Measurements from ENCODE around the gene PLEKHJ1. TPM values are rescaled to one million over a fixed set of nuclear protein-coding genes. Genes with fewer than 3 reads are reported as not detected.
A peak's percentile ranks its signal among the peaks of the same experiment; 100 is the strongest.

PLEKHJ1 gene
- total RNA-seq, 1 experiment from 2014 or later, result 94.8 TPM

- no peak overlapping the region for H2AFZ ChIP-seq (ENCODE audit: low read length)
- peaks cover 2% of the 10 kb centered on the region; the same call in 1 of the 2 replicates for H3K36me3 ChIP-seq (ENCODE audit: low read depth, low read length)
- H4K20me1 ChIP-seq (ENCODE audit: low read length), result no peaks in the 10 kb centered on the region
- no peaks in the 10 kb centered on the region for H3K79me2 ChIP-seq (ENCODE audit: low read length)
- ATAC-seq (no peak), DNase-seq (no peak)
- no peak overlapping the region for H3K4me2 ChIP-seq (ENCODE audit: low read length)
- CTCF ChIA-PET, result no interaction called here
- no peak overlapping the region for H3K4me3 ChIP-seq (ENCODE audit: low read length)
- no peaks in the 10 kb centered on the region for H3K4me1 ChIP-seq (ENCODE audit: insufficient read depth, low read length)
- TF ChIP-seq EZH2 (IDR thresholded peaks at IDR 0.05; ENCODE audit: low read length, unreplicated experiment) (no peak), EZH2phosphoT487 (IDR thresholded peaks at IDR 0.05; ENCODE audit: borderline replicate concordance, low read length) (no peak)
- TF ChIP-seq, protein P1, sequence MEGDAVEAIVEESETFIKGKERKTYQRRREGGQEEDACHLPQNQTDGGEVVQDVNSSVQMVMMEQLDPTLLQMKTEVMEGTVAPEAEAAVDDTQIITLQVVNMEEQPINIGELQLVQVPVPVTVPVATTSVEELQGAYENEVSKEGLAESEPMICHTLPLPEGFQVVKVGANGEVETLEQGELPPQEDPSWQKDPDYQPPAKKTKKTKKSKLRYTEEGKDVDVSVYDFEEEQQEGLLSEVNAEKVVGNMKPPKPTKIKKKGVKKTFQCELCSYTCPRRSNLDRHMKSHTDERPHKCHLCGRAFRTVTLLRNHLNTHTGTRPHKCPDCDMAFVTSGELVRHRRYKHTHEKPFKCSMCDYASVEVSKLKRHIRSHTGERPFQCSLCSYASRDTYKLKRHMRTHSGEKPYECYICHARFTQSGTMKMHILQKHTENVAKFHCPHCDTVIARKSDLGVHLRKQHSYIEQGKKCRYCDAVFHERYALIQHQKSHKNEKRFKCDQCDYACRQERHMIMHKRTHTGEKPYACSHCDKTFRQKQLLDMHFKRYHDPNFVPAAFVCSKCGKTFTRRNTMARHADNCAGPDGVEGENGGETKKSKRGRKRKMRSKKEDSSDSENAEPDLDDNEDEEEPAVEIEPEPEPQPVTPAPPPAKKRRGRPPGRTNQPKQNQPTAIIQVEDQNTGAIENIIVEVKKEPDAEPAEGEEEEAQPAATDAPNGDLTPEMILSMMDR (conservative IDR thresholded peaks at IDR 0.05; ENCODE audit: low read depth, low read length), result peak; percentile 22; the same call in 1 of the 2 replicates
- BruUV-seq (replicated peaks), result no TSS peak
- H3K9me2 ChIP-seq (replicated peaks; ENCODE audit: low read length), result no peaks in the 10 kb centered on the region
- no peaks in the 10 kb centered on the region for H3F3A ChIP-seq (ENCODE audit: low read length, unreplicated experiment)
- POLR2A ChIA-PET (ENCODE audit: unreplicated experiment), result no interaction called here
- H3K27me3 ChIP-seq (ENCODE audit: low read length), result no peaks in the 10 kb centered on the region
- H3K9me3 ChIP-seq (ENCODE audit: low read length), result no peaks in the 10 kb centered on the region
- intact Hi-C loops (cut with micrococcal nuclease), result no loop called here
- no peak overlapping the region for H3K9ac ChIP-seq (ENCODE audit: low read length)
- no peak overlapping the region for H3K27ac ChIP-seq (ENCODE audit: low read length)
Observed at GRCh38 chr19:2221918-2222317, 14.2 kb downstream of the PLEKHJ1 start.

DNA sequence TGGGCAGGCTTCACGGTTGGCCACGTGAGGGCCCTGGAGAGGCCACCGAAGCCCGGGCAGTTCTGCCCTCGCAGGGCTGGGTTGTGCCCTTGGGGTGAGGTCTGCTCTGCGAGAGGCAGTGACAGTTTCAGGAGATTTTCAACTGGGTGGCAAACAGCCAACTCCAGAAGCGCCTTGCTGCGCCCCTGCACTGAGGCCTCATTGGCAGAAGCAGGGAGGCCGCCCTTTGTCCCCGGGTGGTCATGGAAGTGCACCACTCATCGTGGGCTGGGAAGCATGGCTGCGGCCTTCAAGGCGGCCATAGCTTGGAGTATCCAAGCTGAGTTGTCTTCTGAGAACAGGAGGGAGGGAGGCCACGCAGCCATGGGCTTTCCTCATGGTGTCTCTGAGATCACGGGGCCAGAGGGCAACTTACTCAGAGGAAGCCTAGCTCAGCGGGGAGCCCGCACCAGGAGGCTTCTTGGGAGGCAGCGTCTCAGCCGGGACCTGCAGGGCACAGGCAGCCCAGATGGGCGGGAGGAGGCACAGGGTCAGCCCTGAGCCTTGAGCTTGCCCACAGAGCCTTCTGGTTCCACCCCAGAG lies 14.8 kb downstream of the PLEKHJ1 start:
- CTCF ChIA-PET, result no interaction called here
- Histone ChIP-seq H3K9me3 (ENCODE audit: low read length) (no peaks in the 10 kb centered on the region), H3K9ac (ENCODE audit: low read length) (no peak overlapping the region), H3K4me1 (ENCODE audit: insufficient read depth, low read length) (no peaks in the 10 kb centered on the region), H3K27ac (ENCODE audit: low read length) (no peak overlapping the region), H3K79me2 (ENCODE audit: low read length) (no peaks in the 10 kb centered on the region), H3F3A (ENCODE audit: low read length, unreplicated experiment) (no peaks in the 10 kb centered on the region), H3K4me3 (ENCODE audit: low read length) (no peak overlapping the region), H2AFZ (ENCODE audit: low read length) (no peak overlapping the region), H3K4me2 (ENCODE audit: low read length) (no peak overlapping the region), H3K27me3 (ENCODE audit: low read length) (no peaks in the 10 kb centered on the region), H4K20me1 (ENCODE audit: low read length) (no peaks in the 10 kb centered on the region), H3K36me3 (ENCODE audit: low read depth, low read length) (peaks cover 2% of the 10 kb centered on the region; the same call in 1 of the 2 replicates), H3K9me2 (replicated peaks; ENCODE audit: low read length) (no peaks in the 10 kb centered on the region)
- TF ChIP-seq EZH2 (IDR thresholded peaks at IDR 0.05; ENCODE audit: low read length, unreplicated experiment) (no peak), EZH2phosphoT487 (IDR thresholded peaks at IDR 0.05; ENCODE audit: borderline replicate concordance, low read length) (no peak)
- TF ChIP-seq, protein P1 (conservative IDR thresholded peaks at IDR 0.05; ENCODE audit: low read depth, low read length), result no peak
- intact Hi-C loops (cut with micrococcal nuclease), result no loop called here
- POLR2A ChIA-PET (ENCODE audit: unreplicated experiment), result no interaction called here
- DNase-seq (no peak), ATAC-seq (no peak)
- no TSS peak for BruUV-seq (replicated peaks)

GRCh38 chr19:2219726-2220125 lies 16.4 kb downstream of the PLEKHJ1 start:
- ChIA-PET POLR2A (ENCODE audit: unreplicated experiment) (no interaction called here), CTCF (no interaction called here)
- no peaks in the 10 kb centered on the region for H3K9me3 ChIP-seq (ENCODE audit: low read length)
- no peak overlapping the region for H3K9ac ChIP-seq (ENCODE audit: low read length)
- H3K79me2 ChIP-seq (ENCODE audit: low read length), result no peaks in the 10 kb centered on the region
- no peak for TF ChIP-seq EZH2phosphoT487 (IDR thresholded peaks at IDR 0.05; ENCODE audit: borderline replicate concordance, low read length)
- no peak for TF ChIP-seq EZH2 (IDR thresholded peaks at IDR 0.05; ENCODE audit: low read length, unreplicated experiment)
- TF ChIP-seq, protein P1 (conservative IDR thresholded peaks at IDR 0.05; ENCODE audit: low read depth, low read length), result no peak
- no peaks in the 10 kb centered on the region for H4K20me1 ChIP-seq (ENCODE audit: low read length)
- H3F3A ChIP-seq (ENCODE audit: low read length, unreplicated experiment), result no peaks in the 10 kb centered on the region
- DNase-seq (no peak), ATAC-seq (no peak)
- no peaks in the 10 kb centered on the region for H3K27me3 ChIP-seq (ENCODE audit: low read length)
- no peak overlapping the region for H3K27ac ChIP-seq (ENCODE audit: low read length)
- intact Hi-C loops (cut with micrococcal nuclease), result no loop called here
- H2AFZ ChIP-seq (ENCODE audit: low read length), result no peak overlapping the region
- peaks cover 2% of the 10 kb centered on the region; the same call in 1 of the 2 replicates for H3K36me3 ChIP-seq (ENCODE audit: low read depth, low read length)
- no peaks in the 10 kb centered on the region for H3K9me2 ChIP-seq (replicated peaks; ENCODE audit: low read length)
- H3K4me2 ChIP-seq (ENCODE audit: low read length), result no peak overlapping the region
- BruUV-seq (replicated peaks), result no TSS peak
- no peak overlapping the region for H3K4me3 ChIP-seq (ENCODE audit: low read length)
- H3K4me1 ChIP-seq (ENCODE audit: insufficient read depth, low read length), result no peaks in the 10 kb centered on the region
